CD4-positive, alpha-beta T cell (primary cell): ENCODE results near the gene RNASEH2B. TPM values are rescaled to one million over a fixed set of nuclear protein-coding genes. Genes with fewer than 3 reads are reported as not detected.
A peak's percentile ranks its signal among the peaks of the same experiment; 100 is the strongest.

Experiments
- ATAC-seq: fragments of 200-7000 bp; cut with Tn5 transposase; one replicate; pipeline ENCODE4 v1.10.0; 2022; ENCODE audit warnings: mild to moderate bottlenecking; ENCODE audit not compliant: poor library complexity
- CTCF ChIA-PET: fragments of 350-600 bp; sonication (Branson Sonifier 250); formaldehyde crosslinking; loops from one replicate; lab custom pipeline; 2021; ENCODE audit warnings: antibody characterized with exemption, inconsistent platforms; lab: Charles Lee
- POLR2A ChIA-PET: fragments of 350-600 bp; sonication (Branson Sonifier 250); formaldehyde crosslinking; loops from one replicate; lab custom pipeline; 2021; ENCODE audit warnings: antibody characterized with exemption, inconsistent platforms; lab: Charles Lee
- DNase-seq, 14 experiments: peaks; one replicate each; pipeline ENCODE4 v3.0.0-alpha.2; 2013 to 2020; ENCODE audit warnings: mixed read lengths in 2 of 14
- H3K27ac ChIP-seq, 2 donors: one replicate each; pipeline versions ENCODE4 v1.5.1 to v1.7.0; 2013; ENCODE audit warnings: low read length in 2 of 2, low read depth in 1 of 2, mild to moderate bottlenecking in 1 of 2
- H3K27me3 ChIP-seq, 2 experiments: 1 replicate in 1 of 2; 2 replicates in 1 of 2; pipeline versions ENCODE4 v1.6.1 to v1.7.0; 2013; ENCODE audit warnings: low read length in 2 of 2, control low read depth in 1 of 2, mild to moderate bottlenecking in 1 of 2, moderate library complexity in 1 of 2; ENCODE audit not compliant: insufficient read depth in 2 of 2, control insufficient read depth in 1 of 2
- H3K36me3 ChIP-seq: one replicate; pipeline ENCODE4 v1.6.1; 2013; ENCODE audit warnings: low read length, control low read depth; ENCODE audit not compliant: insufficient read depth
- H3K4me1 ChIP-seq: one replicate; pipeline ENCODE4 v1.6.1; 2013; ENCODE audit warnings: low read length, control low read depth; ENCODE audit not compliant: insufficient read depth
- H3K4me3 ChIP-seq: one replicate; pipeline ENCODE4 v1.5.1; 2013; ENCODE audit warnings: mild to moderate bottlenecking, low read length, moderate library complexity
- H3K9me3 ChIP-seq, 2 experiments: 1 replicate in 1 of 2; 2 replicates in 1 of 2; pipeline versions ENCODE4 v1.6.1 to v1.7.0; 2013; ENCODE audit warnings: low read length in 2 of 2, mild to moderate bottlenecking in 2 of 2, control low read depth in 1 of 2, moderate library complexity in 1 of 2; ENCODE audit not compliant: control insufficient read depth in 1 of 2, insufficient read depth in 1 of 2
- H3K27ac Mint-ChIP-seq: one replicate; pipeline ENCODE4 v1.8.0; 2020; ENCODE audit warnings: mixed read lengths
- H3K27me3 Mint-ChIP-seq: one replicate; pipeline ENCODE4 v1.8.0; 2021; ENCODE audit warnings: mixed read lengths
- H3K36me3 Mint-ChIP-seq: one replicate; pipeline ENCODE4 v1.8.0; 2021; ENCODE audit warnings: low read depth, mixed read lengths
- H3K4me1 Mint-ChIP-seq: one replicate; pipeline ENCODE4 v1.8.0; 2021; ENCODE audit warnings: low read depth, mixed read lengths
- H3K4me3 Mint-ChIP-seq: one replicate; pipeline ENCODE4 v1.8.0; 2020; ENCODE audit warnings: mild to moderate bottlenecking, mixed read lengths
- H3K9me3 Mint-ChIP-seq: one replicate; pipeline ENCODE4 v1.8.0; 2020; ENCODE audit warnings: mixed read lengths
- CTCF ChIP-seq: fragments of 200-600 bp; IDR thresholded peaks from one replicate; pipeline ENCODE4 v1.8.0; 2022; ENCODE audit warnings: antibody characterized with exemption, mild to moderate bottlenecking
- intact Hi-C, 2 experiments: fragments of 100-400 bp; cut with DNase I in 1 of 2; cut with micrococcal nuclease in 1 of 2; formaldehyde crosslinking; loops; one replicate each; pipeline versions ENCODE4 v1.15.1 to v1.9.0; 2023 to 2025; cut with DNase I, micrococcal nuclease
- total RNA-seq, 174 experiments: library from RNA in 2 of 174; stranded (reverse) in 2 of 174; gene quantifications; one replicate each; pipeline ENCODE4 v1.2.3 and lab custom pipeline; 2021 to 2026

Gene RNASEH2B
- total RNA-seq, 2 experiments from 2014 or later = 68.4 to 74.6 TPM

GRCh38 chr13:50894504-50894903 lies 15.1 kb upstream of the RNASEH2B start:
- Mint-ChIP-seq H3K4me3 (peak overlapping the region; percentile 20), H3K9me3 (peaks cover 6% of the 10 kb centered on the region), H3K27ac (peak overlapping the region; percentile 84), H3K27me3 (no peaks in the 10 kb centered on the region), H3K36me3 (peaks cover 5% of the 10 kb centered on the region), H3K4me1 (peaks cover 43% of the 10 kb centered on the region)
- H3K27ac ChIP-seq = peak overlapping the region in 1 of 2 donors; percentile 42
- DNase-seq (no peak), ATAC-seq (no peak)
- TF ChIP-seq CTCF = no peak
- H3K4me1 ChIP-seq = peaks cover 19% of the 10 kb centered on the region
- H3K36me3 ChIP-seq = no peaks in the 10 kb centered on the region
- no peak overlapping the region for H3K4me3 ChIP-seq
- intact Hi-C loops = loop anchor here in 1 of 2 experiments (5.0 kb wide), 1 partner anchor 762 kb away; no protein-coding TSS in a partner anchor
- ChIA-PET CTCF (interaction anchor here (0.8 kb wide), 1 partner anchor 17 kb away, joined by 3 read pairs; no protein-coding TSS in a partner anchor), POLR2A (interaction anchor here (0.6 to 7.1 kb wide), 3 partner anchors 15 to 769 kb away, joined by 3 to 113 read pairs (median 53); partner anchors contain the start of gene RNASEH2B)
- no peaks in the 10 kb centered on the region for H3K9me3 ChIP-seq
- H3K27me3 ChIP-seq = no peaks in the 10 kb centered on the region

- ATAC-seq = no peak
- POLR2A ChIA-PET = interaction anchor here (1.0 kb wide), 1 partner anchor 12 kb away, joined by 3 read pairs; the partner anchor contains the start of gene RNASEH2B
These were observed 11.3 kb upstream of the RNASEH2B start for GRCh38 chr13:50898338-50898737.

GRCh38 chr13:50901701-50902100 lies 7.9 kb upstream of the RNASEH2B start:
- H3K4me3 ChIP-seq = no peak overlapping the region
- H3K4me3 Mint-ChIP-seq = no peak overlapping the region
- no peak overlapping the region for H3K27ac ChIP-seq
- no peaks in the 10 kb centered on the region for H3K9me3 Mint-ChIP-seq
- H3K27me3 ChIP-seq = no peaks in the 10 kb centered on the region
- H3K27ac Mint-ChIP-seq = no peak overlapping the region
- no peak for TF ChIP-seq CTCF
- H3K36me3 Mint-ChIP-seq = no peaks in the 10 kb centered on the region
- POLR2A ChIA-PET = interaction anchor here (0.9 to 1.0 kb wide), 2 partner anchors 8 kb away, joined by 3 to 4 read pairs; partner anchors contain the start of gene RNASEH2B
- no peak for DNase-seq
- no peak for ATAC-seq
- CTCF ChIA-PET = no interaction called here
- intact Hi-C loops = loop anchor here in 1 of 2 experiments (10.0 kb wide), 1 partner anchor 537 kb away; no protein-coding TSS in a partner anchor
- H3K4me1 ChIP-seq = no peaks in the 10 kb centered on the region
- no peaks in the 10 kb centered on the region for H3K9me3 ChIP-seq
- no peaks in the 10 kb centered on the region for H3K27me3 Mint-ChIP-seq
- no peaks in the 10 kb centered on the region for H3K36me3 ChIP-seq
- no peaks in the 10 kb centered on the region for H3K4me1 Mint-ChIP-seq

More at GRCh38 chr13:50898338-50898737, 11.3 kb upstream of the RNASEH2B start:
- H3K4me3 Mint-ChIP-seq = no peak overlapping the region
- no peak overlapping the region for H3K27ac Mint-ChIP-seq
- H3K4me1 Mint-ChIP-seq = peaks cover 16% of the 10 kb centered on the region
- H3K27me3 ChIP-seq = no peaks in the 10 kb centered on the region
- no peaks in the 10 kb centered on the region for H3K9me3 ChIP-seq
- DNase-seq = no peak
- no peaks in the 10 kb centered on the region for H3K36me3 ChIP-seq
- no peaks in the 10 kb centered on the region for H3K27me3 Mint-ChIP-seq
- CTCF ChIA-PET = interaction anchor here (1.3 kb wide), 1 partner anchor 13 kb away, joined by 3 read pairs; no protein-coding TSS in a partner anchor
- intact Hi-C loops = no loop called here
- peaks cover 7% of the 10 kb centered on the region for H3K4me1 ChIP-seq
- no peak overlapping the region for H3K27ac ChIP-seq
- TF ChIP-seq CTCF = no peak
- H3K36me3 Mint-ChIP-seq = peaks cover 5% of the 10 kb centered on the region
- H3K4me3 ChIP-seq = no peak overlapping the region
- peaks cover 6% of the 10 kb centered on the region for H3K9me3 Mint-ChIP-seq
